HL-60 (cell line): ENCODE measurements around the gene SUSD4.

ENCODE experiments used
- GABPA ChIP-seq: IDR thresholded peaks from 2 replicates; pipeline ENCODE4 v1.6.1; 2012; ENCODE audit warnings: low read depth
- POLR2AphosphoS5 ChIP-seq: IDR thresholded peaks from 2 replicates; pipeline ENCODE4 v1.6.1; 2012; ENCODE audit warnings: low read depth
- SPI1 ChIP-seq: IDR thresholded peaks from 2 replicates; pipeline ENCODE4 v1.6.1; 2012; ENCODE audit warnings: low read depth, mild to moderate bottlenecking, borderline replicate concordance
- TF ChIP-seq, protein P1 (sequence below): IDR thresholded peaks from one replicate; pipeline ENCODE4 v1.5.1; 2011; ENCODE audit warnings: low read length, control low read depth, inconsistent platforms; ENCODE audit not compliant: insufficient read depth
- TF ChIP-seq, protein P2 (sequence below): IDR thresholded peaks from 2 replicates; pipeline ENCODE4 v1.6.1; 2012; ENCODE audit warnings: low read depth; ENCODE audit not compliant: insufficient replicate concordance

DNA sequence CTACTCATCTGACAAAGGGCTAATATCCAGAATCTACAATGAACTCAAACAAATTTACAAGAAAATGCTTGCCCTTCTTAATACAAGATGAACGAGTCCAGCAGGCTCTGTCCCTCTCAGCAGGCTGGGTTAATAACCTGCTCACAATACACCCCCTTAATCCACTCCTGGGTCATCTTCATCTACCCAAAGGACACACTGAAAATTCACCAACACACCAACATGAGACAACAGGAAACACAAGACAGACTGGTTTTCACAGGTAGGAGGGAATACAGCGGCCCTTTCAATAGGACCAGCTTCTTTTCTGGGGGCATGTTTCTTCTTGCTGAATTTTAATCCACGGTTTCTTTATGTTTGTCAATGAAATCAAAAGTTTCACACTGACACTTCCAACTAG lies 44.6 kb downstream of the SUSD4 start:
- TF ChIP-seq, protein P1, sequence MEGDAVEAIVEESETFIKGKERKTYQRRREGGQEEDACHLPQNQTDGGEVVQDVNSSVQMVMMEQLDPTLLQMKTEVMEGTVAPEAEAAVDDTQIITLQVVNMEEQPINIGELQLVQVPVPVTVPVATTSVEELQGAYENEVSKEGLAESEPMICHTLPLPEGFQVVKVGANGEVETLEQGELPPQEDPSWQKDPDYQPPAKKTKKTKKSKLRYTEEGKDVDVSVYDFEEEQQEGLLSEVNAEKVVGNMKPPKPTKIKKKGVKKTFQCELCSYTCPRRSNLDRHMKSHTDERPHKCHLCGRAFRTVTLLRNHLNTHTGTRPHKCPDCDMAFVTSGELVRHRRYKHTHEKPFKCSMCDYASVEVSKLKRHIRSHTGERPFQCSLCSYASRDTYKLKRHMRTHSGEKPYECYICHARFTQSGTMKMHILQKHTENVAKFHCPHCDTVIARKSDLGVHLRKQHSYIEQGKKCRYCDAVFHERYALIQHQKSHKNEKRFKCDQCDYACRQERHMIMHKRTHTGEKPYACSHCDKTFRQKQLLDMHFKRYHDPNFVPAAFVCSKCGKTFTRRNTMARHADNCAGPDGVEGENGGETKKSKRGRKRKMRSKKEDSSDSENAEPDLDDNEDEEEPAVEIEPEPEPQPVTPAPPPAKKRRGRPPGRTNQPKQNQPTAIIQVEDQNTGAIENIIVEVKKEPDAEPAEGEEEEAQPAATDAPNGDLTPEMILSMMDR, result no peak
- TF ChIP-seq, protein P2, sequence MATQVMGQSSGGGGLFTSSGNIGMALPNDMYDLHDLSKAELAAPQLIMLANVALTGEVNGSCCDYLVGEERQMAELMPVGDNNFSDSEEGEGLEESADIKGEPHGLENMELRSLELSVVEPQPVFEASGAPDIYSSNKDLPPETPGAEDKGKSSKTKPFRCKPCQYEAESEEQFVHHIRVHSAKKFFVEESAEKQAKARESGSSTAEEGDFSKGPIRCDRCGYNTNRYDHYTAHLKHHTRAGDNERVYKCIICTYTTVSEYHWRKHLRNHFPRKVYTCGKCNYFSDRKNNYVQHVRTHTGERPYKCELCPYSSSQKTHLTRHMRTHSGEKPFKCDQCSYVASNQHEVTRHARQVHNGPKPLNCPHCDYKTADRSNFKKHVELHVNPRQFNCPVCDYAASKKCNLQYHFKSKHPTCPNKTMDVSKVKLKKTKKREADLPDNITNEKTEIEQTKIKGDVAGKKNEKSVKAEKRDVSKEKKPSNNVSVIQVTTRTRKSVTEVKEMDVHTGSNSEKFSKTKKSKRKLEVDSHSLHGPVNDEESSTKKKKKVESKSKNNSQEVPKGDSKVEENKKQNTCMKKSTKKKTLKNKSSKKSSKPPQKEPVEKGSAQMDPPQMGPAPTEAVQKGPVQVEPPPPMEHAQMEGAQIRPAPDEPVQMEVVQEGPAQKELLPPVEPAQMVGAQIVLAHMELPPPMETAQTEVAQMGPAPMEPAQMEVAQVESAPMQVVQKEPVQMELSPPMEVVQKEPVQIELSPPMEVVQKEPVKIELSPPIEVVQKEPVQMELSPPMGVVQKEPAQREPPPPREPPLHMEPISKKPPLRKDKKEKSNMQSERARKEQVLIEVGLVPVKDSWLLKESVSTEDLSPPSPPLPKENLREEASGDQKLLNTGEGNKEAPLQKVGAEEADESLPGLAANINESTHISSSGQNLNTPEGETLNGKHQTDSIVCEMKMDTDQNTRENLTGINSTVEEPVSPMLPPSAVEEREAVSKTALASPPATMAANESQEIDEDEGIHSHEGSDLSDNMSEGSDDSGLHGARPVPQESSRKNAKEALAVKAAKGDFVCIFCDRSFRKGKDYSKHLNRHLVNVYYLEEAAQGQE, result no peak
- TF ChIP-seq POLR2AphosphoS5 (no peak), GABPA (no peak), SPI1 (no peak)
